NCI-H146 treated with DMSO at 0.1 percent for 48 hours (cell line): Measurements from ENCODE around the gene MCIDAS.

Experiments
- DNase-seq: peaks from one replicate; lab custom pipeline; 2025; ENCODE audit not compliant: unreplicated experiment; lab: John Stamatoyannopoulos, UW

Gene MCIDAS

GRCh38 chr5:55171471-55171870 is 55.6 kb downstream of the MCIDAS start:
- no peak for DNase-seq
